Panc1 (cell line): ENCODE results near the gene THAP3. TPM values are rescaled to one million over a fixed set of nuclear protein-coding genes. Genes with fewer than 3 reads are reported as not detected.

Experiments
- ATAC-seq: fragments of 200-7000 bp; cut with Tn5 transposase; 2 replicates; pipeline ENCODE4 v1.9.1; 2020; ENCODE audit warnings: mild to moderate bottlenecking, moderate library complexity
- BruUV-seq: library from RNA; stranded (reverse); fragments of 400-500 nt; replicated peaks from 2 replicates; lab custom pipeline; 2021; lab: Mats Ljungman, UMichigan
- CTCF ChIA-PET: fragments of 300-600 bp; sonication (Branson Sonifier 250); formaldehyde crosslinking; loops from one replicate; lab custom pipeline; 2022; ENCODE audit warnings: antibody characterized with exemption; lab: Charles Lee
- POLR2A ChIA-PET: fragments of 300-600 bp; sonication (Branson Sonifier 250); formaldehyde crosslinking; loops from one replicate; lab custom pipeline; 2022; ENCODE audit warnings: antibody characterized with exemption; lab: Charles Lee
- DNase-seq: peaks from one replicate; pipeline ENCODE4 v3.0.0-alpha.2; 2010; ENCODE audit warnings: low read depth, low spot score
- H3K27ac ChIP-seq: 2 replicates; pipeline ENCODE4 v1.5.1; 2011; ENCODE audit warnings: mild to moderate bottlenecking, low read length, inconsistent platforms
- H3K27me3 ChIP-seq: fragments of 200-500 bp; sonication (Bioruptor generic); 2 replicates; pipeline ENCODE4 v1.6.0; 2014; ENCODE audit warnings: low read length, inconsistent platforms; ENCODE audit not compliant: control insufficient read depth, insufficient read depth
- H3K36me3 ChIP-seq: fragments of 200-500 bp; sonication (Bioruptor generic); 2 replicates; pipeline ENCODE4 v1.5.1; 2014; ENCODE audit warnings: inconsistent platforms, mild to moderate bottlenecking, low read length, moderate library complexity; ENCODE audit not compliant: control insufficient read depth, insufficient read depth
- H3K4me1 ChIP-seq: 2 replicates; pipeline ENCODE4 v1.5.1; 2011; ENCODE audit warnings: inconsistent platforms, mild to moderate bottlenecking, low read length, moderate library complexity; ENCODE audit not compliant: control insufficient read depth, insufficient read depth
- H3K4me3 ChIP-seq, 2 experiments: 2 replicates each; pipeline ENCODE4 v1.5.1; 2011 to 2012; ENCODE audit warnings: low read depth in 2 of 2, low read length in 2 of 2, mild to moderate bottlenecking in 2 of 2, inconsistent platforms in 1 of 2, moderate library complexity in 1 of 2
- H3K9me3 ChIP-seq: fragments of 200-500 bp; sonication (Bioruptor generic); 2 replicates; pipeline ENCODE4 v1.5.1; 2014; ENCODE audit warnings: low read depth, mild to moderate bottlenecking, inconsistent platforms, low read length, moderate library complexity; ENCODE audit not compliant: control insufficient read depth, insufficient read depth
- POLR2AphosphoS5 ChIP-seq: IDR thresholded peaks from 2 replicates; pipeline ENCODE4 v1.6.1; 2012; ENCODE audit warnings: mild to moderate bottlenecking, low read depth, low read length, moderate library complexity
- SIN3A ChIP-seq: IDR thresholded peaks from 2 replicates; pipeline ENCODE4 v1.6.1; 2012; ENCODE audit warnings: low read depth, mild to moderate bottlenecking, low read length, moderate library complexity, borderline replicate concordance; ENCODE audit not compliant: insufficient read depth
- TCF7L2 ChIP-seq: IDR thresholded peaks from 2 replicates; pipeline ENCODE4 v1.6.1; 2011; ENCODE audit warnings: mild to moderate bottlenecking, low read depth, low read length, inconsistent platforms
- in situ Hi-C: cut with HindIII; loops from 2 replicates; pipeline ENCODE4 v1.10.0; 2016; ENCODE audit warnings: low sequenced_read_pairs, low pct_unique_long_range_greater_than_20kb
- intact Hi-C: fragments of 100-400 bp; cut with micrococcal nuclease; formaldehyde crosslinking; loops from one replicate; pipeline ENCODE4 v1.10.0; 2022; ENCODE audit not compliant: unreplicated experiment
- total RNA-seq: library from RNA; stranded (reverse); gene quantifications from one replicate; pipeline ENCODE4 v1.2.1, GENCODE V29; 2021; ENCODE audit not compliant: unreplicated experiment
- TF ChIP-seq, protein P1 (sequence below): fragments of 450-650 bp; IDR thresholded peaks from 2 replicates; pipeline ENCODE4 v1.5.1; 2017; ENCODE audit warnings: mild to moderate bottlenecking
- TF ChIP-seq, protein P2 (sequence below), 2 experiments: IDR thresholded peaks; 2 replicates each; pipeline ENCODE4 v1.6.1; 2011 to 2012; ENCODE audit warnings: low read depth in 2 of 2, control low read depth in 1 of 2, low read length in 1 of 2, mild to moderate bottlenecking in 1 of 2, moderate library complexity in 1 of 2; ENCODE audit not compliant: insufficient read depth in 1 of 2

THAP3 gene
- total RNA-seq, 1 experiment from 2014 or later: 24.9 TPM

DNA sequence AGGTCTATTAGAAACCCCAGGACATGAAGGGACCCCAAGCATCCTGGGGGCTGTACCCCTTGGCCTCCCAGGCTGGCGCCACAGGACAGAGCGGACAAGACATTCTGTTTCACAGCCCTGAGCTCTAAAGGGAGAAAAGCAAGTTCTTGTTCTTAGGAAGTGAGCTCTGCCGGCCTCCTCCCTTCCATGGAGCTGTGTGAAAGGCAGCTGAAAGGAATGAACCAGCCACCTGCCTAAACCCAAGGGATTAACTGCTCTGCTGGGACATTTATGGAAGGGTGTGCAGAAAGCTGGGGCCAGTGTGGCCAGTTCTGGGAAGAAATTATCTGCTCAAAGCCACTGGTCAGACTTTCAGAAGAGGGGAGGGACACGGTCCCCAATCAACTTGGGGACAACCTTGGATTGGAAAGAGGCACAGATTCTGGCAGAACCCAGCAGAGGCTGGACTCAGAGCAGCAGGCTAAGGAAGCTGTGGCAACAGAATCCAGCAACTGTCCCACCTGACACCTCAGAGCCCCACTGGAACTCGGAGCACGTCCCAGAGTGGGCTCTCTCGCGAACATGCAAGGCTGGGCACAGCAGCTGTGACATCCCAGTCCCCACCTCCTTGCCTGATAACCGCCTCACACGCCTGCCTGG is 24.1 kb upstream of the THAP3 start:
- DNase-seq (no peak), ATAC-seq (no peak)
- Histone ChIP-seq H3K4me3 (peak overlapping the region; percentile 61 to 96), H3K27ac (peak overlapping the region; percentile 90), H3K9me3 (no peaks in the 10 kb centered on the region), H3K36me3 (no peaks in the 10 kb centered on the region; the same call in 1 of the 2 replicates), H3K27me3 (no peaks in the 10 kb centered on the region), H3K4me1 (peaks cover 27% of the 10 kb centered on the region)
- POLR2A ChIA-PET: no interaction called here
- CTCF ChIA-PET: interaction anchor here (0.5 kb wide), 1 partner anchor 47 kb away, joined by 5 read pairs; no protein-coding TSS in a partner anchor
- TF ChIP-seq, protein P1, sequence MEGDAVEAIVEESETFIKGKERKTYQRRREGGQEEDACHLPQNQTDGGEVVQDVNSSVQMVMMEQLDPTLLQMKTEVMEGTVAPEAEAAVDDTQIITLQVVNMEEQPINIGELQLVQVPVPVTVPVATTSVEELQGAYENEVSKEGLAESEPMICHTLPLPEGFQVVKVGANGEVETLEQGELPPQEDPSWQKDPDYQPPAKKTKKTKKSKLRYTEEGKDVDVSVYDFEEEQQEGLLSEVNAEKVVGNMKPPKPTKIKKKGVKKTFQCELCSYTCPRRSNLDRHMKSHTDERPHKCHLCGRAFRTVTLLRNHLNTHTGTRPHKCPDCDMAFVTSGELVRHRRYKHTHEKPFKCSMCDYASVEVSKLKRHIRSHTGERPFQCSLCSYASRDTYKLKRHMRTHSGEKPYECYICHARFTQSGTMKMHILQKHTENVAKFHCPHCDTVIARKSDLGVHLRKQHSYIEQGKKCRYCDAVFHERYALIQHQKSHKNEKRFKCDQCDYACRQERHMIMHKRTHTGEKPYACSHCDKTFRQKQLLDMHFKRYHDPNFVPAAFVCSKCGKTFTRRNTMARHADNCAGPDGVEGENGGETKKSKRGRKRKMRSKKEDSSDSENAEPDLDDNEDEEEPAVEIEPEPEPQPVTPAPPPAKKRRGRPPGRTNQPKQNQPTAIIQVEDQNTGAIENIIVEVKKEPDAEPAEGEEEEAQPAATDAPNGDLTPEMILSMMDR: no peak
- TF ChIP-seq TCF7L2 (no peak), POLR2AphosphoS5 (no peak), SIN3A (no peak)
- TF ChIP-seq, protein P2, sequence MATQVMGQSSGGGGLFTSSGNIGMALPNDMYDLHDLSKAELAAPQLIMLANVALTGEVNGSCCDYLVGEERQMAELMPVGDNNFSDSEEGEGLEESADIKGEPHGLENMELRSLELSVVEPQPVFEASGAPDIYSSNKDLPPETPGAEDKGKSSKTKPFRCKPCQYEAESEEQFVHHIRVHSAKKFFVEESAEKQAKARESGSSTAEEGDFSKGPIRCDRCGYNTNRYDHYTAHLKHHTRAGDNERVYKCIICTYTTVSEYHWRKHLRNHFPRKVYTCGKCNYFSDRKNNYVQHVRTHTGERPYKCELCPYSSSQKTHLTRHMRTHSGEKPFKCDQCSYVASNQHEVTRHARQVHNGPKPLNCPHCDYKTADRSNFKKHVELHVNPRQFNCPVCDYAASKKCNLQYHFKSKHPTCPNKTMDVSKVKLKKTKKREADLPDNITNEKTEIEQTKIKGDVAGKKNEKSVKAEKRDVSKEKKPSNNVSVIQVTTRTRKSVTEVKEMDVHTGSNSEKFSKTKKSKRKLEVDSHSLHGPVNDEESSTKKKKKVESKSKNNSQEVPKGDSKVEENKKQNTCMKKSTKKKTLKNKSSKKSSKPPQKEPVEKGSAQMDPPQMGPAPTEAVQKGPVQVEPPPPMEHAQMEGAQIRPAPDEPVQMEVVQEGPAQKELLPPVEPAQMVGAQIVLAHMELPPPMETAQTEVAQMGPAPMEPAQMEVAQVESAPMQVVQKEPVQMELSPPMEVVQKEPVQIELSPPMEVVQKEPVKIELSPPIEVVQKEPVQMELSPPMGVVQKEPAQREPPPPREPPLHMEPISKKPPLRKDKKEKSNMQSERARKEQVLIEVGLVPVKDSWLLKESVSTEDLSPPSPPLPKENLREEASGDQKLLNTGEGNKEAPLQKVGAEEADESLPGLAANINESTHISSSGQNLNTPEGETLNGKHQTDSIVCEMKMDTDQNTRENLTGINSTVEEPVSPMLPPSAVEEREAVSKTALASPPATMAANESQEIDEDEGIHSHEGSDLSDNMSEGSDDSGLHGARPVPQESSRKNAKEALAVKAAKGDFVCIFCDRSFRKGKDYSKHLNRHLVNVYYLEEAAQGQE (IDR thresholded peaks at IDR 0.05; ENCODE audit: insufficient read depth in 1 of 2, low read depth in 2 of 2, low read length in 1 of 2): no peak
- BruUV-seq: TSS peak; percentile 68
- intact Hi-C loops: no loop called here
- in situ Hi-C loops: no loop called here

DNA sequence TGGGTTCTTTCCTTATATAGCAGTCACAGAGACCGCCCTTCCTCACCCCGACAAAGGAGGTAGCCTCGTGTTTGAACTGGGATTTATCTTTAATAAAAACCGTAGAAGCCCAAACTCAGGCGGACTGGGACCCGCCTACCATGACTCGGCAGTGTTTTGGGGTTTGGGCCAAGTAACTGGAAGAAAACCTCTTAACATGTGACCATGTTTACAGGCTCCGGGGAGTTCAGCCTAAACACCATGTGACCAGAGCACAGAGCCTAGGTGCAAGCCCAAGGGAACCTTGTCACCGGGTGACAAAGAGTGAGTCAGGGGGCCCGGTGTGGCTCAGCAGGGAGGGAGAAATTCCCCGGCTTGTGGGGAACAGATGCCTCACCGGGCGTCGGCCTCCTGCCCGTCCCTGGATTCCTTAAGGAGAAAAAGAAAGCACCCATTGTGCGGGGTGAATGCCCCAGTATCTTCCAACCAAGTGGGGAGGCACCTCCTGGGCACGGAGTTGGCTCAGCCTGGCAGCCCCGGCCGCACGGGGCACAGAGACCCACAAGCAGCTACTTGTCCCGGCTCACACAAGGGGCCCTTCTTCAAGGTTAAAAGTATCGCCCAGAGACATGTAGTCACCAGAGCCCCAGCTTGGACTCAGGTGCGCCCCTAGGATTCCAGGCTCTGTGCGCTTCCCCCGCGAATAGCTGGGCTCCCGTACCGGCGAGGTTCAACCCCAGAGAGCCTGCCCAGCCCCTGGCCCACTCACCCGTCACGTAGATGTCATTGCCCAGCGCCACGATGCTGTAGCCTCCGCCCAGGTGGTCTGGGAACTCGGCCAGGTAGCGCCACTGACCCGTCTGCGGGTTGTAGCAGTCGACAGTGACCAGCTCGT is 23.4 kb upstream of the THAP3 start:
- TF ChIP-seq, protein P1: no peak
- no peak for TF ChIP-seq POLR2AphosphoS5
- no peak for TF ChIP-seq TCF7L2
- 0 out of 2 replicates have a peak, but pooled peaks have one; percentile 12 for TF ChIP-seq SIN3A
- TF ChIP-seq, protein P2 (IDR thresholded peaks at IDR 0.05; ENCODE audit: insufficient read depth in 1 of 2, low read depth in 2 of 2, low read length in 1 of 2): no peak
- ATAC-seq (peak; percentile 49), DNase-seq (peak; percentile 90)
- no TSS peak for BruUV-seq
- Histone ChIP-seq H3K4me3 (peak overlapping the region; percentile 61 to 96), H3K4me1 (peaks cover 27% of the 10 kb centered on the region), H3K9me3 (no peaks in the 10 kb centered on the region), H3K27me3 (no peaks in the 10 kb centered on the region), H3K36me3 (no peaks in the 10 kb centered on the region; the same call in 1 of the 2 replicates), H3K27ac (peak overlapping the region; percentile 90)
- CTCF ChIA-PET: interaction anchor here (0.6 kb wide), 1 partner anchor 13 kb away, joined by 3 read pairs; the partner anchor contains the start of gene PHF13
- POLR2A ChIA-PET: no interaction called here
- intact Hi-C loops (no loop called here), in situ Hi-C loops (no loop called here)
